Measurements from ENCODE around the gene SPTBN2.
"Not testable (repeated sequence)": the region's sequence is repeated elsewhere in the genome, so short reads cannot be mapped to it uniquely, and the experiment has no call there.

Gene SPTBN2

DNA sequence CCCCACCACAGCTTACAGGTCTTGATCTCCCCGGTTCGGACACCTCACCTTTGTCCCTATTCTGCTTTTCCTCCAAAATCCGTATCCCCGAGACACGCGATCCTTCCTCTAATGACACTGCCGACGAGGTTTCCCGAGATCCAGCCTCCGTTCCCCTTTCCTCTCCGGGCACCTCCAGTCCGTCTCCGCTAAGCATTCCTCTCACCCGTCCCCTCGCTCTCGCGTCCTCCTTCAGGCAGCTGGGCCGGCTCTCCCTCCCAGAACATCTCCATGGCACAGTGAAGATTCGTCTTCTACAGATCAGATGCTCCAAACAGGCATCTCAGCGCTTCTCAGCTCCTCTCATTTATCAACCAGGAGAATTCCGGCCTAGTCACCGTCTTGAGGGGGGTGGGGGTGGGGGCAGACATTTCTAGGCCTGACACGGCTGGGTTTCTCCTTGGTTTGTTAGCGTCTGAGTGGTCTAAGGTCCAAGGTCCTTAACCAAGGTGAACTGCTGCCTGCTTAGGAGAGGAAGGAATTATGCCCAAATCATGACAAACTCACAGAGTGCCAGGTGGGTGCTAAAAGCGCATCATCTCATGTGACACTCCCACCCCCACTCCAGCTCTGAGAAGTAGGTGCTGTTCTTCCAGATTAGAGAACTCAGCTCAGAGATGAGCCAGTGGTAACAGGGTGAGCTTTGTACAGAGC is at the start of gene SPTBN2:
Gene SPTBN2 (minus strand): TSS at position 524 of the 693 bp plus-strand sequence. CDS start 7,976 bp downstream, outside the sequence.
- no peak for DNase-seq

DNA sequence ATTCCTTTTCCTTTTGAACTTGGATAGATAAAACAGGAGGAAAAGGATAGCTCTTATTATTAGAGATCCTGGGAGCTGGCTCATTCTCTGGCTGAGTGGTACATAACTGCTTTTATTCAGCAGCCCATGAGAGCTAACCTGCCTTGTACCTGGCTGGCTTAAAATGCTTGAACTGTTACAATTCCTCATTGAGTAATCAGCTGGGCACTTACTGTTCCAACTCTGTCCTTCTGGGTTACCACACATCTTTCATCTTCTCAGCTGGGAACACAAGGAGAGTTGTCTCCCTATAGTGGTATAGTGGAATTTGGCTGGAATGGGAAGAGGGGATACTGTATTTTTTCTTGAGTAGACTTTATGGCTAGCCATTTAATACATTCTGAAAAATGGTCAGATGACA is 39.8 kb upstream of the SPTBN2 start:
- no peak for DNase-seq

DNA sequence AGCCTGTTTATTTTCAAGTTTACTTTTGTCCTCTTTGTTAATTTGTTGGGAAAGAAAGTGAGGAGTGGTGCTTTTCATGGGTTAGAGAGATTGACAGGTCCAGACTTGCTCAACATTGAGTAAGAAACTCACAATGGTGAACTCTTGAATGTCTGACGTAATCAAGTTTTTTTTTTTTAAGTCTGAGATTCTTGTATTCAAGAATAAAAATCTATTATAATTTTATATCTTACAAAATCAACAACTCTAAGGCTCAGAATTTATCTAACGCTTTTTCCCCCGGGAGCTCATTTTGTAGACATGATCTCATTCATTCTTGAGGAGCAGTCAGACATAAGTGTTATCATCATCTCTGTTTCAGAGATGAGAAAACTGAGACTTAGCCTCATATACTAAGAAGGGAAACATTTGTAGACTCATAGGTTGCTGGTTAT is 39.1 kb upstream of the SPTBN2 start:
- DNase-seq, result no peak

DNA sequence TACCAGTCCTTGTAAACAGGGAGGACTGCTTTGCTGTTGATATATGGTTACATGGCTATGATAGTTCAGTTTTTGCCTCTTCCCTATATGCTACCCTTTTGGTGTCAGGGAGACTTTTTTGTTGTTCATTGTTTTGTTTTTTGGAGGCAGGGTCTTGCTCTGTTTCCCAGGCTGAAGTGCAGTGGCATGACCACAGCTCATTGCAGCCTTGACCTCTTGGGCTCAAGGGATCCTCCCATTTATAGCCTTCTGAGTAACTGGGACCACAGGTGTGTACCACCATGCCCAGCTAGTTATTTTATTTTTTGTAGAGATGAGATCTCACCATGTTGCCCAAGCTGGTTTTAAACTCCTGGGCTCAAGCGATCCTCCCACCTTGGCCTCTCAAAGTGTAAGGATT is 38.6 kb upstream of the SPTBN2 start:
- no peak for DNase-seq

DNA sequence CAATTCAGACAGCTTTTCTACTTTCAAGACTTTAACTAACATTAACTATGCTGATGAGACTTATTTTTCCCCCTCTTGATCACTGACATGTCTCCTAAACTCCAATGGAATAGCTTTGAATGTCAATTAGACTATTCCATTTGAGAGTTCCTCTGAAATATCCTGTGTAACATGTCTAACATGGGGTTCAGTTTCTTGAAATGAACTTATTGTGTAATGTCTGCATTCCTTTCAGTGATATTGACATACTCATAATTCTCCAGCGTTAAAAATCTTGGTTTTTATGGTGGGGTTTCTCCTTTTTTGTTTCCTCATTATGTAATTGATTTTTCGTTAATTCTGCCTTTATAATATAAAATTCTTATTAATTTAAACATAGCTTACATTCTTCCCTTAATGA is 37.7 kb upstream of the SPTBN2 start:
- no peak for DNase-seq

DNA sequence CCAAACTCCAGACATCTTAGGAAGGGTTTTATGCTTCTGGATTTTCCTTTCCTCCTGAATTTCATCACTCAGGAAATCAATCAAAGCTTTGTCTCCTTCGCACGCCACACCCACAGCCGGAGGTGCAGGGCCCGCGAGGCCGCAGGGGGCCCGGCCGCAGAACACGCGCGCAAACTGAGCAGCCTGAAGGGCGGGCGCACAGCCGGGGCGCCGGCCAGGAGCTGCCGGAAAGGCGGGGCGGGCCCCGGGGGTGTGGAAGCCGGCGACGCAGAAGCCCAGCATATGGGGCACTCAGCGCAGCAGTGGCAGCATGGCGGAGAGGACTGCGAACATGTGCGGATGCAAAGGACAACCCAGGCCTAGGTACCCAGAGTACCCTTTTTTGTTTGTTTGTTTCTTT is 33.1 kb upstream of the SPTBN2 start:
- DNase-seq, result no peak

DNA sequence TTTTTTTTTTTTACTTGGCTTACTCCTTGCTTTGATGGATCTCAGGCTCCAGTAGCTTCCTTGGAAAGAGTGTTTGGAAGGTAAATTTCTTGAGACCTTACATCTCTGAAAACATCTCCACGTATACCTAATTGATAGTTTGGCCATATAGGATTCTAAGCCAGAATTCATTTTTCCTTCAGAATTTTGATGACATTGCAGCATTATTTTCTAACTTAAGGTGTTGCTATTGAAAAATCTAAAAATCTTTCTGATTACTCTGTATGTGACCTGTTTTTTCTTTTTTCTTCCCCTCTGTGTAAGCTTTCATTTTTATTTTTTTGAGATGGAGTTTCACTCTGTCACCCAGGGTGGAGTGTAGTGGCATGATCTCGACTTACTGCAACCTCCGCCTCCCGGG is 23.1 kb upstream of the SPTBN2 start:
- DNase-seq, result no peak

DNA sequence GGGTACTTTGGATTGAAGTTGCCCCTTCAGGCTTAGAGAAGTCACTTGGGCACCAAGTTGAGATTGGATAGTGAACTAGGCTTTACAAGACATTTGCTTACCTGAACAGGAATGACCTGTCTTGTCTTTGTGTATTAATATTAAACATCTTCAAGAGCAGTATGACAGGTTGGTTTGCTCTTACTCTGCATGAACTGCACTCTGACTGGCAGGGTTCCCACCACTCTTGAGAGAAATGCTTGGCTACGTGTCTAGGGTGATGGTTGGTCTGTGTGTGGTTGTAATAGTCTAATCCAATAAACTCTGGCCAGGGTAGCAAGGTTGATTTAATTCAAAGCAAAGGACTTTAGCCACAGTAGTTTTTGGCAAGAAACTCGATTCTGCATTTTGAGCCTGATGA is 20.1 kb upstream of the SPTBN2 start:
- no peak for DNase-seq

DNA sequence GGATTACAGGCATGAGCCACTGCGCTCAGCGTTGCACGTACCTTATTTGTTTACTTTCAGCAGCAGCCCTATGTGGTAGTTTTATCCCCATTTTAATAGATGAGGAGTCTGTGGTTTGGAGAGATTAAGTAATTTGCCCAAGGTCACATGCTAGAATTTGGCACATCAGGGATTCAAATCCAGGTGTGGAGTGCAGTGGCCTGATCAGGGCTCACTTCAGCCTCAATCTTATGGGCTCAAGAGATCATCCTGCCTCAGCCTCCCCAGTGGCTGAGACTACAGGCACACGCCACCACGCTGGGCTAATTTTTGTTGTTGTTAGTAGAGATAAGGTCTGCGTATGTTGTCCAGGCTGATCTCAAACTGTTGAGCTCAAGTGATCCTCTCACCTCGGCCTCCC is 18.5 kb upstream of the SPTBN2 start:
- no peak for DNase-seq

DNA sequence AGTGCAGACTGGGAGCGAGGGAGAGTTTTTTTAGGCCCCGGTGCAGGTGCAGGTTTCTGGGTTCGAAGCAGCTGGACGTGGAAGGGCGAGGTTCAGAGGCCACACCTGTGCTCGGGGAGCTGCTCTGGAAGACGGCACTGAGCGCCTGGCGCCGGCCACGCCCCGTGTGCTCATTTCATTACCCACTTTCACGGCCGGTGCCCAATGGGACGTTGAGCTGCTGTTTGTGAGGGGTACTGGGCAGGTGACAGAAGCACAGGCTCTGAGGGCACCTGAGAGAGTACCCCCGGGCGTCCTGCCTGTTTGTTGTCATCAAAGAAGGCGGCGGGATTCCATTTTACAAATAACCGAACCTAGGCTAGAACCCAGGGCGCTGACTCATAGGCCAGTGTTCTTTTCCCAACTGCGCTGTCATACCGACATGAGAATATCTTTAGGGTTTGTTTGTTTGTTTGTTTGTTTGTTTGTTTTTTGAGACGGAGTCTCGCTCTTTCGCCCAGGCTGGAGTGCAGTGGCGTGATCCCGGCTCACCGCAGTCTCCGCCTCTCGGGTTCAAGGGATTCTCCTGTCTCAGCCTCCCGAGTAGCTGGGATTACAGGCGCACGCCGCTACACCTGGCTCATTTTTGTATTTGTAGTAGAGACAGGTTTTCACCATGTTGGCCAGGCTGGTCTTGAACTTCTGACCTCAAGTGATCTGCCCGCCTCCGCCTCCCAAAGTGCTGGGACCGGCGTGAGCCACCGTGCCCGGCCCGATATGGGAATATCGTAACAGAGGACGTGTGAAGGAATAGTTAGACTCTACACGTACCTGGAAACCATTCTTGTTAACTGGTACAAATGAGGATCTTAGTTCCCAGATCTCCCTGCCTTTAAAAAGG is 16.6 kb upstream of the SPTBN2 start:
- DNase-seq, result no peak

DNA sequence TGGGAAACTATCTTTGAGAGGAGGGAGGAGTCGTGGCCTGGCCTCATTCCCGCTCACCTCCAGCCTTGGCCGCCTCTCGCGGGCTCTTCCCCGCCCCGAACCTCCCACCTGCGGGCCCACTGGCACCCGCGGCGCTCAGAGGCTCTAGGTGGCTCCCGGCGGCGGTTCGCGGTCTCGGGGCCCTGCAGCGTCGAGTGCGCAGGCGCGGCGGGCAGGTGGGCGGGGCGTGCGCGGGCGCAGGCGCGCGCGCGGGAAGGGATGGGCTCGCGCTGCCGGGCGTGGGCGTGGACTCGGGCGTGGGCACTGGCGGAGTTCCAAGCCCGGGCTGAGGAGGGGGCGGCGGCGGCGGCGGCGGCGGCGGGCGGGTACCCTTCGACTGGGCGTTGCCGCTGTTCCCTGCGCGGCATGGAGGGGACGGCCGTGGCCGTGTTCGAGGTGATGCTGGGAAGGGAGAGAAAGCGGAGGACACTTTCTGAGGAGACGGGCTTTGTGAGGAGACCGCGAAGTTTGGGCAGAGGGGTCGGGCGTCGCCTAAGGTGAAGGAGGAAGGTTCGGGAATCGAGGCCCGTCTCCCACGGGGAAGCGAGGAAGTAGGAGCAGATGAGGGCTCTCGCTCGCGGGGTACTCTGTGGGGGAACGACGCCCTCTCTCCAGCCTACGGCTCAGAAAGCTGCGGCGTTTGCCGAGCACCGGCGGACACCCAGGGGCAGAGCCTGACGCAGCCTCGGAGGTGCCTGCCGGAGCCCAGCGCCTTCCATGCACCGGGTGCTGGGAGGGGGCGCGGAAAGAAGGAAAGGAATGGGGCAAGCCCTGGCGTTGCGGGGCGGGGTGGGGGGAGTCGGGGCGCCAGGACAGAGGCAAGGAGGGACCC is 15.7 kb upstream of the SPTBN2 start:
- peak; percentile 65 for DNase-seq

DNA sequence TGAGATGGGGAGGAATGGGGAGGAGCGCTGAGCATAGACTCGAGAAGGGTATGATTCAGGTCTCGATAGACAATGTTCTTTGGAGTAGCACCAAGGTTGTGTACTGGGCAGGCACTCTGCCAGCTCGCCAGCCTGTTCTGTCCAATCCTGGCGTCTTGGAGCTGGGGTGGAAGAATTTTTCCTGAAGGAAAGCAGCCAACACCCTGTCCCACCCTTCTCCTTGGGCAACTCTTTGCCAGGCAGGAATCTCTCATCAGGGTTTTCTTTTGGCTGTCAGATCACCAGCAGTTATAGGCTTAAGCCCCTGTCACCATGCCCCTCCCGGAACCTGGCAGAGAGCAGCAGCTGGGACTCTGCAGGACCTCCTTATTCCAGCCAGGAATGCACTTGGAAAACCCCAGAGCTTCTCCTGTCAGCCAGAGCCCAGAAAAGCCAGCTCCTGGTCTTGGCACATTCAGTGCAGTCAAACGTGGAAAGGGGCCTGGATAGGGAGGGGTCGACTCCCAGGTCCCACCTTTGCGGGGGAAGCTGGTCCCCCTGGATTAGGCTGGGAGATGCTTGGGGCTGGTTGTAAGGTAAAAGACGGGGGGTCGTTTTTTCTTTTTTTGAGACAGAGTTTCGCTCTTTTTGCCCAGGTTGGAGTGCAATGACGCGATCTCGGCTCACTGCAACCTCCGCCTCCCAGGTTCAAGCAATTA is 14.4 kb upstream of the SPTBN2 start:
- no peak for DNase-seq

DNA sequence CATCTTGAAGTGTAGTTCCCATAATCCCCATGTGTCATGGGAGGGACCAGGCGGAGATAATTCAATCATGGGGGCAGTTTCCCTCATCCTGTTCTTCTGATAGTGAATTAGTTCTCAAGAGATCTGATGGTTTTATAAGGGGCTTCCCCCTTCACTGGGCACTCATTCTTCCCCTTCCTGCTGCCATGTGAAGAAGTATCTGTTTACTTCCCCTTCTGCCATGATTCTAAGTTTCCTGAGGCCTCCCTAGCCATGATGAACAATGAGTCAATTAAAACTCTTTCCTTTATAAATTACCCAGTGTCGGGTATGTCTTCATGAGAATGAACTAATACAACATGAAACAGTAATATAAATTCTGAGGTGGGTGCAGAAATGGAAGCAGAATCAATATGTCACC is 12.1 kb upstream of the SPTBN2 start:
- DNase-seq, result no peak

DNA sequence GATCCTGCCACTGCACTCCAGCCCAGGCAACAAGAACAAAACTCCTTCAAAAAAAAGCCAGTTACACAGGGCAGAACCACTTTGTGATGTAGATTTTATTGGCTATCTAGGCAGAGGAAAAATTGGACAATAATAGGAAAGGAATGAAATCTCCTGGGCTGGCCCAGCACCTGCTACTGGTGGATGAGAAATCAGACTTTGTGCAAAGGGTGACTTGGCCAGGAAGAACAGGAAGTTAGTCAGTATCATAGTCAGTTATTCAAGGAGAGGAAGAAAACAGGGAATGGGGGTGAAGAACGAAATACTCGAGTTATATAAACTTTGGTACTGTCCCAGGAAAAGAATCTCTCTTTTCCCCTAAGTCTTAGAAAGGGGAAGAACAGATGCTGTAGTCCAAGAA is 11.0 kb upstream of the SPTBN2 start:
- no peak for DNase-seq

DNA sequence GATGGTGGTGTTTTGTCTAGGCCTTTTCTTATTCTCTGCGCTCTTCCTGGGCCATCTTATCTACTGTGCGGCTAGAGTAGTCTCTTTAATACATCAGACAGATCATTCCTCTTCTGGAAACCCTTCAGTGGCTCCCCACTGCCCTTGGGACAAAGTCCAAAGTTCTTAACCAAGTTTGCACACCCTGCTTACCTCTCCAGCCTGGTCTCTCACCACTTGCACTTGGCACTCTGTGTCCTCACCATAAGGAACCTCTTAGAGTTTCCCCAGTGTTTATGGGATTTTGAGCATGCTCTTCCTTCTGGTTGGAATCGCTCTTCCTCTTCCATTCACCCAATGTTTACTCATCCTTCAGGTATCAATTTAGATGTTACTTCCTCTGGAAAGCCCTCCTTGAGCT is 5.2 kb upstream of the SPTBN2 start:
- DNase-seq, result no peak

DNA sequence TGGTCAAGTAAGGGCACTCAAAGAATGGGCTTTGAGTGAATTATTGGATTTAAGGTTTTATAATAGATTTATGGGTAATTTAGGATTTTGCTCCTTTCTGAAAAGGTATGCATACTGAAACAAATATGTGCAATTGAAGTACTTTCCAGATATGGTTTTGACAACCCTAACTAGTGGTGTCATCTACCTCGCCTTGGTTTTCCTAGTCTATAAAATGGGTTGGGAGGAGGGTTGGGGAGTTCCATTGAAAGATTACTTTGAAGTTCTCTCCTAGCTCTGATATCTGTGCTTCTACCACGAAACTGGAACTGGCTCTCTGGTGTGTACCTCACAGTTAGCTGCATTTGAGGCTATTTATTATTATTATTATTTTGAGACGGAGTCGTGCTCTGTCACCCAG is 431 bp upstream of the SPTBN2 start:
- DNase-seq, result no peak

DNA sequence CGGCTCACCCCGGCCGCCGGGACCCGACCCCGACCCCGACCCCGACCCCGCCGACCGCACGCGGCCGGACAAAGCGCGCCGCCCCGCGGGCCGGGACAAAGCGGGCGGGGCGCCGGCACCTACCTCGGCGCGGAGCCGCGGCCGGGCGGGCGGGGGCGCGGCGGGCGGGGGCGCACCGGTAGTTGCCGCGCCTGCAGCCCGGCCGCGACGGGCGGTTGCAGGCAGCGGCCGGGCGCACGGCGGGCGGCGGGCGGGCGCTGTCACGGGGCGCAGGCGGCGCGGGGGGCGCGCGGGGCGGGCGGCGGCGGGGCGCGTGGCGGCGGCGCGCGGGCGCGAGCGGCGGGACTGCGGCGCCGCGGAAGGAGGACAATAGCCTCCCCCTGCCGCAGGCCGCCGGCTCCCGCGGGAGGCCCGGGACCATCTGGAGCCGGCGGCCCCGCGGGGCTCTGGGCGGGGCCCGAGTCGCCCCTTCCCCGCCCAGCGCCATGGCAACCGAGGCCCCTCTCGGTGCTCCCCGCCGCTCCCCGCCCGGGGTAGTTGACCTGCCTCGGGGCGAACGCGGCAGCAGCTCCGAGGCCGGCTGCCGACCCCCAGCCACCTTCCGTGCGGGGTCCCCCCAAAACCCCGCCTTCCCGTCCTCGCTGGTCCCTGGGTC is 851 bp downstream of the SPTBN2 start:
- DNase-seq, result no peak

DNA sequence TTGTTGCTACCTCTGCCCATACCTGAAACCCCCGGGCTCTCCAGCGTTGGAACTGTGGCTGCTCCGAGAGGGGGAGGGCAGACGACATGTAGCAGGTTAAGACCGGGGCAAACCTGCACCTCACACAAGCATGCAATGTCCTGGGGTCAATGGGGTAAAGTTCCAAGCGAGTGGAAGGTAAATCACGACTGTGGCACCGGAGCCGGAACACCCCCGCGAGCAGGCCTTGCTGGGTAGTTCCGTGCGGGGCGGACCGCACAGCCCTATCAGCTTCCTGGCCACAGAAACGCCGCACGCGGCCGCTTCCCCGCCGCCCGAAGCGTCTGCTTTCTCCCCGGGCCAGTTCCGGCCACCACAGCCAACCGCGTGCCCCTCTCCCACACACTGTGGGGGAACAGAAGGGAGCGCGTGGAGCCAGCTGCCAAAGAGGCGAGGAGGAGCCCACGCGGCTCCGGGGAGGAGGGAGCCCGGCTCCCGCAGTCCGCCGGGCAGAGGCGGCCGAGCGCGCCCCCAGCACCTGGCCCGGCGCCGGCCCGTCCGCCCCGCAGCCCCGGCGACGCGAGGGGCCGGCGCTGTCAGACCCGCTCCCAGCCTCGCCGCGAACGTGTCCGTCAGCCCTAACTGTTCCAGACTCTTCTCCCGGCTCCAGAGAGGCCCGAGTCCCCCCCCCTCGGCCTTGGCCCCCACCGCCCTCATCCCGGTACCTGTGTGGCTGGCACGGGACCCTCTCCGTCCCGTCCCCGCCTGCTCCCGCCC is 1.6 kb downstream of the SPTBN2 start:
- DNase-seq, result no peak

DNA sequence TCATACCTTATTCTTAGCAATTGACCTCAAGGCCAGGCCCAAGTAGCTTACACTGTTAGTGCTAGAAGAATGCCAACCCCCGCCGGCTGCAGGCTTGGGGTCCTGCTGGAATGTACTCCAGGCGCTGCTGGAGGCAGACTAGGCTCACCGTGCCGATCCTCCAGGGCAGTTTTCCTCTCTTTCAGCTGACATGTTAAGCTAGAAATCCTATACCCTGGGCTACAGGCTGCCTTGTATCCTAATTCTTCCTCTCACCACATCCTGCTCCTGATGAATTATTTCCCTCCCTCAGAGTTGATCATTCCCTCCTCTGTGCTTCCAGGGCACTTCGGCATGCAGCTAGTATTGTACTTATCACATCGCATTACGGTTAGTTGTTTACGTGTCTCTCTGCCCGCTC is 3.4 kb downstream of the SPTBN2 start:
- DNase-seq, result no peak

DNA sequence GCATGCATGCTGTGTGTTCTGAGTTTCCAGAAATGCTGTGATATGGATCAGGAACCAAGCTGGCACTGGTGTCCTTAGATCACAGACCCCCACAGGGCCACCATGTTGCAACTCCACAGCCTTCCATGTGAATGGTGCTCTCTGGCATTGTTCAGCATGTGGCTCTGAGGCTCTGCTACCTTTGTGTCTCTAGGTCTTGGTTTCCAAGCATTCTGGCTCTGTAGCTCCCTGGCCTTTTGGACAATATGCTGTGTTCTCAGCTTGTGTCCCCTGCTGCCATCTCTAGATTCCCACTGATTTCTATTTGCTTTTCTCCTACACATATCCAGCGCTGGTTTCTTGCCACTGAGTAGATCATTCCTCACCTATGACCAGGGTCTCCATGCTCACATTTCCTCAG is 3.9 kb downstream of the SPTBN2 start:
- no peak for DNase-seq

DNA sequence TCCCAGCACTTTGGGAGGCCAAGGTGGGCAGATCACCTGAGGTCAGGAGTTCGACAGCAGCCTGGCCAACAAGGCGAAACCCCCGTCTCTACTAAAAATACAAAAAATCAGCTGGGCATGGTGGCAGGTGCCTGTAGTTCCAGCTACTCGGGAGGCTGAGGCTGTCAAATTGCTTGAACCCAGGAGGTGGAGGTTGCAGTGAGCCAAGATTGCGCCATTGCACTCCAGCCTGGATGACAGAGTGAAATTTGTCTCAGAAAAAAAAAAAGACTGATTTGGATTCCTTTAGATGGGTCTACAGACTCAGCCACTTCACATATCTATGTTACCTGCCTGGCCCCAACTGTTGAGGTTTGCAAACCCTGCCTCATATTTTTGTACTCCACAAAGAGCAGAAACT is 4.8 kb downstream of the SPTBN2 start:
- not testable (repeated sequence) for DNase-seq

All from NCI-H1417 treated with DMSO at 0.1 percent for 48 hours (cell line).